B cell (primary cell): Measurements from ENCODE around the gene TOP1. TPM values are rescaled to one million over a fixed set of nuclear protein-coding genes. Genes with fewer than 3 reads are reported as not detected.

ENCODE experiments used
- ATAC-seq: fragments of 200-7000 bp; cut with Tn5 transposase; one replicate; pipeline ENCODE4 v1.10.0; 2021; ENCODE audit warnings: low read depth, mild to moderate bottlenecking, moderate number of reproducible peaks, moderate library complexity
- CTCF ChIA-PET: fragments of 350-600 bp; sonication (Branson Sonifier 250); formaldehyde crosslinking; loops from one replicate; lab custom pipeline; 2021; ENCODE audit warnings: antibody characterized with exemption, inconsistent platforms; lab: Charles Lee
- POLR2A ChIA-PET: fragments of 350-600 bp; sonication (Branson Sonifier 250); formaldehyde crosslinking; loops from one replicate; lab custom pipeline; 2021; ENCODE audit warnings: antibody characterized with exemption; lab: Charles Lee
- DNase-seq: peaks from one replicate; pipeline ENCODE4 v3.0.0; 2013
- H2AFZ ChIP-seq: 2 replicates; pipeline ENCODE4 v1.6.1; 2012; ENCODE audit warnings: mild to moderate bottlenecking, low read depth, low read length; ENCODE audit not compliant: insufficient read depth, poor library complexity, severe bottlenecking
- H3K27ac ChIP-seq, 2 donors: 1 replicate in 1 of 2; 2 replicates in 1 of 2; pipeline ENCODE4 v1.5.1; 2012 to 2013; ENCODE audit warnings: low read length in 2 of 2, mild to moderate bottlenecking in 2 of 2, moderate library complexity in 1 of 2
- H3K27me3 ChIP-seq, 4 experiments: fragments of 200-600 bp in 1 of 4; sonication (generic) in 1 of 4; replicated peaks in 1 of 4; 1 replicate in 2 of 4; 2 replicates in 2 of 4; pipeline versions ENCODE4 v1.6.1 to v1.7.0; 2013 to 2016; ENCODE audit warnings: low read length in 3 of 4, mild to moderate bottlenecking in 2 of 4, mixed read lengths in 1 of 4, moderate library complexity in 1 of 4; ENCODE audit not compliant: insufficient read depth in 4 of 4, control insufficient read depth in 3 of 4; ENCODE audit errors: control extremely low read depth in 1 of 4
- H3K36me3 ChIP-seq, 2 experiments: replicated peaks in 1 of 2; 1 replicate in 1 of 2; 2 replicates in 1 of 2; pipeline versions ENCODE4 v1.6.1 to v1.7.1; 2013; ENCODE audit warnings: low read length in 1 of 2; ENCODE audit not compliant: insufficient read depth in 2 of 2, control insufficient read depth in 1 of 2; ENCODE audit errors: control extremely low read depth in 1 of 2, extremely low read depth in 1 of 2
- H3K4me1 ChIP-seq, 2 donors: fragments of 200-600 bp in 1 of 2; sonication (generic) in 1 of 2; 1 replicate in 1 of 2; 2 replicates in 1 of 2; pipeline versions ENCODE4 v1.5.1 to v1.6.1; 2013 to 2017; ENCODE audit warnings: low read length in 2 of 2; ENCODE audit not compliant: control insufficient read depth in 2 of 2, insufficient read depth in 2 of 2
- H3K4me2 ChIP-seq: replicated peaks from 2 replicates; pipeline ENCODE3; 2012; ENCODE audit warnings: mild to moderate bottlenecking, low read depth, low read length; ENCODE audit not compliant: poor library complexity, severe bottlenecking
- H3K4me3 ChIP-seq, 5 experiments: fragments of 200-600 bp in 1 of 5; sonication (generic) in 1 of 5; 1 replicate in 3 of 5; 2 replicates in 2 of 5; pipeline versions ENCODE4 v1.5.1 to v1.7.0; 2011 to 2016; ENCODE audit warnings: low read length in 4 of 5, mild to moderate bottlenecking in 4 of 5, low read depth in 2 of 5, control low read depth in 1 of 5, moderate library complexity in 1 of 5; ENCODE audit not compliant: insufficient read depth in 1 of 5; ENCODE audit errors: control extremely low read depth in 1 of 5, extremely low read depth in 1 of 5
- H3K79me2 ChIP-seq: fragments of 200-600 bp; sonication (generic); one replicate; pipeline ENCODE4 v1.6.0; 2016; ENCODE audit warnings: low read length; ENCODE audit not compliant: control insufficient read depth, insufficient read depth
- H3K9ac ChIP-seq: fragments of 200-600 bp; sonication (generic); 2 replicates; pipeline ENCODE4 v1.6.1; 2017; ENCODE audit warnings: mild to moderate bottlenecking, low read length, moderate library complexity
- H3K9me3 ChIP-seq, 3 donors: one replicate each; pipeline versions ENCODE4 v1.6.1 to v1.7.1; 2013; ENCODE audit warnings: low read length in 2 of 3; ENCODE audit not compliant: control insufficient read depth in 2 of 3, insufficient read depth in 1 of 3; ENCODE audit errors: control extremely low read depth in 1 of 3
- H4K20me1 ChIP-seq: 2 replicates; pipeline ENCODE4 v1.6.0; 2012; ENCODE audit warnings: mild to moderate bottlenecking, low read length; ENCODE audit not compliant: insufficient read depth, control insufficient read depth, poor library complexity, severe bottlenecking
- H3K27ac Mint-ChIP-seq: one replicate; pipeline ENCODE4 v1.8.0; 2021; ENCODE audit warnings: mixed read lengths
- H3K27me3 Mint-ChIP-seq: one replicate; pipeline ENCODE4 v1.8.0; 2021; ENCODE audit warnings: mixed read lengths
- H3K4me1 Mint-ChIP-seq: one replicate; pipeline ENCODE4 v1.8.0; 2021; ENCODE audit warnings: mixed read lengths
- H3K4me3 Mint-ChIP-seq: one replicate; pipeline ENCODE4 v1.8.0; 2021; ENCODE audit warnings: mixed read lengths
- H3K9me3 Mint-ChIP-seq: one replicate; pipeline ENCODE4 v1.8.0; 2022; ENCODE audit warnings: mixed read lengths; ENCODE audit not compliant: insufficient read depth
- CTCF ChIP-seq: fragments of 200-600 bp; IDR thresholded peaks from one replicate; pipeline ENCODE4 v1.8.0; 2022; ENCODE audit warnings: antibody characterized with exemption, mild to moderate bottlenecking
- EZH2 ChIP-seq: IDR thresholded peaks from 2 replicates; pipeline ENCODE4 v1.6.1; 2012; ENCODE audit warnings: borderline replicate concordance, low read depth, mild to moderate bottlenecking, moderate library complexity, low read length; ENCODE audit not compliant: insufficient read depth, poor library complexity, severe bottlenecking
- WGBS: methylation state at CpG from one replicate; pipeline ENCODE4 v1.1.5; 2013; ENCODE audit warnings: missing lambda C conversion rate; ENCODE audit not compliant: insufficient coverage; 5-methylcytosine and 5-hydroxymethylcytosine counted together
- intact Hi-C: fragments of 100-400 bp; cut with micrococcal nuclease; formaldehyde crosslinking; loops from one replicate; pipeline ENCODE4 v1.10.0; 2022
- polyA plus RNA-seq: library from polyadenylated mRNA; depleted of rRNA; stranded (reverse); fragments of >200 nt; gene quantifications from 2 replicates; pipeline ENCODE4 v1.2.3, GENCODE V29; 2012
- total RNA-seq, 2 donors: library from RNA; stranded (reverse); fragments of 120-200 nt in 1 of 2; gene quantifications; 1 replicate in 1 of 2; 2 replicates in 1 of 2; pipeline versions ENCODE4 v1.2.3 to v1.2.4, GENCODE V29; 2013 to 2022

The TOP1 gene
- total and polyA plus RNA-seq, 2 donors (not counting 1 experiment from before 2014, with no cell fraction given): 5.4 to 44.9 TPM

GRCh38 chr20:41080866-41081265, 52.2 kb downstream of the TOP1 start:
- CTCF ChIA-PET: interaction anchor here (3.1 to 10.2 kb wide), 3 partner anchors 13 to 112 kb away, joined by 28 to 80 read pairs (median 34); no protein-coding TSS in a partner anchor
- peaks cover 9% of the 10 kb centered on the region for H3K79me2 ChIP-seq

More at GRCh38 chr20:41080866-41081265, 52.2 kb downstream of the TOP1 start:
- TF ChIP-seq EZH2 (no peak), CTCF (no peak)
- Histone ChIP-seq H3K9me3 (no peaks in the 10 kb centered on the region), H3K9ac (no peak overlapping the region), H3K4me1 (peaks cover 11 to 14% of the 10 kb centered on the region in 2 donors), H3K36me3 (peaks cover 7 to 76% of the 10 kb centered on the region in 2 experiments), H3K4me3 (no peak overlapping the region), H2AFZ (no peak overlapping the region), H3K27me3 (no peaks in the 10 kb centered on the region), H4K20me1 (peaks cover 4% of the 10 kb centered on the region), H3K27ac (no peak overlapping the region), H3K4me2 (no peak overlapping the region)
- WGBS: no CpG with 5 or more reads among the region's 2 CpGs
- ATAC-seq (no peak), DNase-seq (no peak)
- POLR2A ChIA-PET: no interaction called here
- intact Hi-C loops: no loop called here
- Mint-ChIP-seq H3K4me3 (no peak overlapping the region), H3K4me1 (peaks cover 25% of the 10 kb centered on the region), H3K9me3 (no peaks in the 10 kb centered on the region), H3K27ac (no peak overlapping the region), H3K27me3 (no peaks in the 10 kb centered on the region)
